ENCODE results near the gene SLC25A1.
"Not testable (repeated sequence)": the region's sequence is repeated elsewhere in the genome, so short reads cannot be mapped to it uniquely, and the experiment has no call there.

SLC25A1 gene

DNA sequence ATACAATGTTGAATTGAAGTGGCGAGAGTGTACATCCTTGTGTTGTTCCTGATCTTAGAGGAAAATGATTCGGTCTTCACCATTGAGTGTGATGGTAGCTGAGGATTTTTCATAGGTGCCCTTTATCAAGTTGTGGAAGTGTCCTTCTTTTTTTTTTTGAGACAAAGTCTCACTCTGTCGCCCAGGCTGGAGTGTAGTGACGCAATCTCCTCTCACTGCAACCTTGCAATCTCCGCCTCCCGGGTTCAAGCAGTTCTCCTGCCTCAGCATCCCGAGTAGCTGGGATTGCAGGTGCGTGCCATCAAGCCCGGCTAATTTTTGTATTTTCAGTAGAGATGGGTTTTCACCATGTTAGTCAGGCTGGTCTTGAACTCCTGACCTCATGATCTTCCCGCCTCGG is 19.9 kb downstream of the SLC25A1 start:
- DNase-seq, result not testable (repeated sequence)

DNA sequence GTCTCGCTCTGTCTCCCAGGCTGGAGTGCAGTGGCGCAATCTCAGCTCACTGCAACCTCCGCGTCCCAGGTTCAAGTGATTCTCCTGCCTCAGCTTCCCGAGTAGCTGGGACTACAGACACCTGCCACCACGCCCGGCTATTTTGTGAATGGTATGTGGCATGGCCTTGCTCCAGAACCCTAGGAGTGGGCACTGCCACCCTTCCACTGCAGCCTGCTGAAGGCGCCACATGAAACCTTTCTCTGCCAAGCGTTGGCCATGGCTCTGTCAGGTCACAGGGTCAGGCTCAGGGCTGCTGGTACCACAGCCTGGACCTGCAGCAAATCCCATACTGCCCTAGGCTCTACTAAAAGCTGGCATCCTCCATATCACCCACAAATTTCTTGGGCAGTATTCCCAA is 22.4 kb downstream of the SLC25A1 start:
- DNase-seq, result not testable (repeated sequence)

- DNase-seq, result no peak
These were observed 25.3 kb downstream of the SLC25A1 start for GRCh38 chr22:19152942-19153883.

- no peak for DNase-seq
These were observed 27.0 kb downstream of the SLC25A1 start for GRCh38 chr22:19151329-19152191.

- DNase-seq, result no peak
These were observed 27.8 kb downstream of the SLC25A1 start for GRCh38 chr22:19150482-19151328.

GRCh38 chr22:19149991-19150390 is 28.5 kb downstream of the SLC25A1 start, which contains the start of gene GSC2:
Gene GSC2, minus strand, starts transcription at chr22:19150292. Its CDS starts 9 bp downstream, at chr22:19150283.
- DNase-seq, result no peak

- DNase-seq, result no peak
These were observed 29.3 kb downstream of the SLC25A1 start for GRCh38 chr22:19149047-19149883.

DNA sequence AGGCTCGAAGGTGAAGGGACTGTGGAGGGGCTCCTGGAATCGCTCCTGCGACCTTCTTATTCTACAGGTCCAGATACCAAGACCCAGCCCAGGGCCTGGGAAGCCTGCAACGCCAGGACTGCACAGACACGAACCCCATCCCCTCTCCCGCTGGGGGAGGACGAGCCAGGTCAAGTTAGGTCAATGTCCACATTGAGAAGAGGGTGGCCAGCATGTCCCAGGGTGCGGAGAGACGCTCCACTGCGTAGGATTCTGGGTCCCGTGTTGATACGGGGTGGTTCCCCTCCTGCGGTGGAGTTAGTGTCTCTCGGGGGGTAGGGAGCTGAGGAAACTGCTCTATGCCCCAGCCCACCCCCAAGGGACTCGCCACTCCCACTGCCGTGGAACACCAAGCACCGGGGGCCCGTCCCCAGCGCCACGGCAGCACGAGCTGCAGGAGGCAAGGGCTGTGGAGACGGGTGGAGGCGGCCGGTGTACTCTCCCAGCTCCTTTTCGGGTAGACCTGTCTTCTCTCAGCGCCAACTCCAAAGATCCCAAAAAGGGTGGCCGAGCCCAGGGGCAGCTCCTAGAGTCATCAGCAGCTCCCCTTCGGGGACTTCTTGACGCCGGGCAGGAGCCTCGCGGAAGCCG is 30.0 kb downstream of the SLC25A1 start:
- DNase-seq, result no peak

- DNase-seq, result no peak
These were observed 31.2 kb downstream of the SLC25A1 start for GRCh38 chr22:19147195-19147780.

GRCh38 chr22:19146215-19146968 is 32.1 kb downstream of the SLC25A1 start:
- DNase-seq, result no peak

- DNase-seq, result no peak
These were observed 34.6 kb downstream of the SLC25A1 start for GRCh38 chr22:19143967-19144400.

- no peak for DNase-seq
These were observed 35.3 kb downstream of the SLC25A1 start for GRCh38 chr22:19143212-19143611.

DNA sequence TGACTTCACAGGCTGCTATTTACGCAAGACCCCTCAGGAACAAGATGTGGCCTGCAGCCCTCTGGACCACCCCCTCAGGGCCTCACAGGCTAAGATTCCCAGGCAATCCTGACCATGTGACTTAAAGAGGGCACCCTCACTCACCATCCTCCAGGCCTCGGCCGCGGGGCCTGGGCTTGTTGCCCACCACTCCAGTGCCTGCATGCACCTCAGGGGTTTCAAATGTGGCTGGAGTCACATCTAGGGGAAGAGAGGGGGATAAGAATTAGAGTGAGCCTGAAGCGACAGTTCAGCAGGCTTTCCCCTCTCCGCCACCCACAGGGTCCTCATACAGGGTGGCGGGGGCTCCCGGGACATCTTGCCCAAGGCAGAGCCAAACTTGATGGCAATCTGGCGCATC is 36.1 kb downstream of the SLC25A1 start:
- DNase-seq, result no peak

- DNase-seq, result no peak
These were observed 38.6 kb downstream of the SLC25A1 start for GRCh38 chr22:19139974-19140373.

- DNase-seq, result no peak
These were observed 39.6 kb downstream of the SLC25A1 start for GRCh38 chr22:19139001-19139356.

- no peak for DNase-seq
These were observed 40.1 kb downstream of the SLC25A1 start for GRCh38 chr22:19138217-19139000.

DNA sequence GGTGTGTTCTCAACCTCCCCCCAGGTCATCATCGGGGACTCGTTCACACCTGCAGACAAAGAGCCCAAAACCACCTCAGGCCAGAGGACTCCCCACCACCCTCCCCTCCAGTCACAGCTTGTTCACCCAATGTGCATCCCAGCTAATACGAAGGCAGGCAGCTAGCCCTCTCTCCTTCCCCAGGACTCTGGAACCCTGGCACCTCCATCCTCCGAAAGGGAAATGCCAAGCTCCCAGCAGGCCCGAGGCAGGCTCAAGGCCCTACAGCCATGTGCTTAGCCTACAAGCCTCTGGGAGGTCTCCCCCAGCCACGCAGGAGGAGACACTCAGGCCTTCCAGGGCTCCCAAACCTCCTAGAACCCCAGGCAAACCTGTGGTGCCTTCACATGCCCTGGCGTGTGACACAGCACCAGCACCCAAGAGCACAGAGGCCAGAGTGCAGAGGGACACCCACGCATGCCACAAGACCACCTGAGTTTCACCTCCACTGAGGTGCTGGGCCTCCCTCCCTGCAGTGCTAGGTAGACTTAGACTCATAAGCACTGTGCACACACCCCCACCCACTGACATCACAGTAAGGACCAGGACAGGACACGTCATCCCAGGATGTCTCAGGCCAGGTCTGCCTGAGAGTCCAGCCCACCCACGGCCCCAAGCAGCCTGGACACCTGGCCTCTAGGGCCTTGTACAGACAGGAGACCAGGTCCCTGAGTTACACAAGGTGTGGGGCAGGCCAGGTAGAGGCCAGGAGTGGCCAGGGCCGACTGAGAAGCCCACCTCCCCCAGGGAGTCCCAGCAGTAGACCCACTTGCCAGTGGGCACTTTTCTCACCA is 40.9 kb downstream of the SLC25A1 start:
- DNase-seq, result no peak

DNA sequence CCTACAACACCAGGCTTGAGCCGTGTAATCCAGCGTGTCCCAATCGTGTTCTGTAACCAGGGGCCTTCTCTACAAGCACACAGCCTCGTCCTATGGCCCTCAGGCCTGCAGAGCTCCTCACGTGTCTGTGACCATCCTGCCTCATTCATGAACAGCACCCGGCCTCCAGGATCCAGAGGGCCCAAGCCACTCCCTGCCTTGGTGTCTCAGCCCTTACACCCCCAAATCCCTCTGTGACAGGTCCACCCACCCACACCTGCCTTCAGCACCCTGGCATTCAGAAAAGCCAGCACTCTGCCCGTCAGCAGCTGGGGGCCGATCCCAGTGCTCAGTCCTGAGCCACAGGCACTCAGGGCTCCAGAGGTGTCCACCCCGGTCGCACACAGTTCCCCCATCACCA is 41.6 kb downstream of the SLC25A1 start:
- no peak for DNase-seq
